Measurements from ENCODE around the gene CD82.

Gene CD82, protein sequence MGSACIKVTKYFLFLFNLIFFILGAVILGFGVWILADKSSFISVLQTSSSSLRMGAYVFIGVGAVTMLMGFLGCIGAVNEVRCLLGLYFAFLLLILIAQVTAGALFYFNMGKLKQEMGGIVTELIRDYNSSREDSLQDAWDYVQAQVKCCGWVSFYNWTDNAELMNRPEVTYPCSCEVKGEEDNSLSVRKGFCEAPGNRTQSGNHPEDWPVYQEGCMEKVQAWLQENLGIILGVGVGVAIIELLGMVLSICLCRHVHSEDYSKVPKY

DNA sequence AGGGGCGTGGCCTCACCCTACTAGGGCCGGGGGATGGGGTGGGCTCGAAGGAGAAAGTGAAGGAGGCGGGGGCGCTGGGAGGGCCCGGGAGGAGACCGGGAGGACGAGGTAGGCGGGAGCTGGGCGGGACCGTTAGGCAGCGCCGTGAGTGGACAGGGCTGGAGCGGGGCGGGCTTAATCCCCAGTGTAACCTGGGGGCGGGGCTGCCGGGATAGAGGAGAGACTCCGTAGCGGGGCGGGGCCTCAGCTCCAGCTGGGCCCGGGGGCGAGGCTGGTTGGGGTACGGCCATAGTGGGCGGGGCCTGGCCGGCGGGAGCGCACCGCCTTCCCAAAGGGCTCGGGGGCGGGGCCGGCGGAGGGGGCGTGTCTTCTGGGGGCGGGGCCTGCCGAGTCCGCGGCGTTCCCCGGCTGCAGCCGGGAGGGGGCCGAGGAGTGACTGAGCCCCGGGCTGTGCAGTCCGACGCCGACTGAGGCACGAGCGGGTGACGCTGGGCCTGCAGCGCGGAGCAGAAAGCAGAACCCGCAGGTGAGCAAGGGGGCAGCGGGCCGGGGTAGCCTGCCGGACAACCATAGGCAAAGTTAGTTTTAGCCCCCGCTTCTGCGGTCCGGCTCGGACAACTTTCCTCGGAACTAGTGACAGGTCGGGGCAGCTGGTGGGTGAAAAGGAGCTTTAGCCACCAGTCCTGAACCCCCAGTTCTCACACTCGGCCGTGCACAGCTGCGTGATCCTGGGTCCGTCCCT lies at the start of gene CD82:
Gene CD82, plus strand, starts transcription at position 453 of the 742 bp plus-strand sequence. CDS start 29,000 bp downstream, outside the sequence.
- ChIA-PET POLR2A (interaction anchor here (0.6 to 0.9 kb wide), 2 partner anchors 8 to 42 kb away, joined by 3 to 4 read pairs; no protein-coding TSS in a partner anchor), CTCF (interaction anchor here (0.7 to 16.3 kb wide), 7 partner anchors 8 to 472 kb away, joined by 3 to 421 read pairs (median 6); no protein-coding TSS in a partner anchor)
- TF ChIP-seq, protein P1, sequence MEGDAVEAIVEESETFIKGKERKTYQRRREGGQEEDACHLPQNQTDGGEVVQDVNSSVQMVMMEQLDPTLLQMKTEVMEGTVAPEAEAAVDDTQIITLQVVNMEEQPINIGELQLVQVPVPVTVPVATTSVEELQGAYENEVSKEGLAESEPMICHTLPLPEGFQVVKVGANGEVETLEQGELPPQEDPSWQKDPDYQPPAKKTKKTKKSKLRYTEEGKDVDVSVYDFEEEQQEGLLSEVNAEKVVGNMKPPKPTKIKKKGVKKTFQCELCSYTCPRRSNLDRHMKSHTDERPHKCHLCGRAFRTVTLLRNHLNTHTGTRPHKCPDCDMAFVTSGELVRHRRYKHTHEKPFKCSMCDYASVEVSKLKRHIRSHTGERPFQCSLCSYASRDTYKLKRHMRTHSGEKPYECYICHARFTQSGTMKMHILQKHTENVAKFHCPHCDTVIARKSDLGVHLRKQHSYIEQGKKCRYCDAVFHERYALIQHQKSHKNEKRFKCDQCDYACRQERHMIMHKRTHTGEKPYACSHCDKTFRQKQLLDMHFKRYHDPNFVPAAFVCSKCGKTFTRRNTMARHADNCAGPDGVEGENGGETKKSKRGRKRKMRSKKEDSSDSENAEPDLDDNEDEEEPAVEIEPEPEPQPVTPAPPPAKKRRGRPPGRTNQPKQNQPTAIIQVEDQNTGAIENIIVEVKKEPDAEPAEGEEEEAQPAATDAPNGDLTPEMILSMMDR (IDR thresholded peaks at IDR 0.05; ENCODE audit: control extremely low read depth, extremely low read depth, low read depth, missing control alignments): no peak
- peak; percentile 98 for DNase-seq (ENCODE audit: extremely low spot score)

DNA sequence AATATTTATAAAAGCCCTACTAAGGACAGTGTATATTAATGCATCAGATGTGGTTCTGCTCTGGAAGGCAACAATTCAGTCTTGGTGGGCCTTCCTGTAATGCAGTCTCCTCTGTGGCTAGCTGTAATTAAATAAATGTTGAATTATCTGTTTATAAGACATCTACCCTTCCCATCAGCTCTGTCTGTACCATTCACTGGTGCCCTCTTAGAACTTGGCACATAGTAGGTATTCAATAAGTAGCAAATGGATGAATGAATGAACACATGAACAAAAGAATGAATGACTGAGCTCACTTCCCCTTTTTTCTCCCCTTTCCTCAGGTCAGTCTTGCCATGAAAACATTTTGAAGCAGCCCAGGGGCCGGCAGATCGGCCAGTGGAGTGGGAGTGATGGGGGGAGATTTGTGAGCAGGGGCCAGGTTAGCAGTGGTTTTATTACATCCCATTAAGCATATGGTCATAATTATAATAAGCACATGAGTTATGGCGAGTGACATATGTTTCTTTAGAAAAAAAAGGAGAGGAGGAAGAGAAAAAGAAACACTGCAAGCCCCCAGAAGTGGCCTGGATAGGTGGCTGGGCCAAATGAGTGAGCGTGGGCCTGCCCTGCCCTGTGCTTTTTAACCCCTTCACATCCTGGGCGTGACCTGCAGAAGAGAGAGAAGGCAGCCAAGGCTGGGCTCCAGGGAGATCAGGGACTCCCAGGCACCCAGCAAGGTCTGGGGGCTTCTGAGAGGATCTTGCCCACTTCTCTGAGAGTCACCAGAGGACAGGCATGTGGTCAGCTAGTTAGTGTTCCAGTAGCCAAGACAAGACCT lies 48.6 kb upstream of the CD82 start:
- TF ChIP-seq, protein P1 (IDR thresholded peaks at IDR 0.05; ENCODE audit: control extremely low read depth, extremely low read depth, low read depth, missing control alignments): no peak
- DNase-seq (ENCODE audit: extremely low spot score): no peak
- ChIA-PET CTCF (interaction anchor here (0.9 to 1.7 kb wide), 2 partner anchors 10 to 11 kb away, joined by 3 read pairs; no protein-coding TSS in a partner anchor), POLR2A (no interaction called here)

DNA sequence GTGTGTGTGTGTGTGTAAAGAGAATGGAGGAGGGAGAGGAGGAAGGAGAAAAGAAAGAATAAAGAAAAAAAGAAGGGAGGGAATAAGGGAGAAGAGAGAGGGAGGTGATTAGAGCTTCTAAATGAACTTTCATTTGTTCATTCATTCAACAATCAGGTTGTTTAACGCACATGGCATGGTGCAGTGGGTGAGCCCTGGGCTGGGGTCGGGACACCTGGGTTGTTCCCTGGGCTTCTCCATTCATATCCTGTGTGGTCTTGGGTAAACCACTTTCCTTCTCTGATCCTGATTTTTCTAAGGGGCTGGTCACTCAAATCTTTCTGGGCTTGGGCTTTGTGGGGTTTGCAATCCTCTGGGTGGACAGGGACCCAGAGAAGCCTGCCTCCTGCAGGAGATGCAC lies 47.9 kb upstream of the CD82 start:
- POLR2A ChIA-PET: no interaction called here
- DNase-seq (ENCODE audit: extremely low spot score): no peak
- CTCF ChIA-PET: interaction anchor here (0.9 kb wide), 1 partner anchor 10 kb away, joined by 3 read pairs; no protein-coding TSS in a partner anchor
- TF ChIP-seq, protein P1 (IDR thresholded peaks at IDR 0.05; ENCODE audit: control extremely low read depth, extremely low read depth, low read depth, missing control alignments): no peak

DNA sequence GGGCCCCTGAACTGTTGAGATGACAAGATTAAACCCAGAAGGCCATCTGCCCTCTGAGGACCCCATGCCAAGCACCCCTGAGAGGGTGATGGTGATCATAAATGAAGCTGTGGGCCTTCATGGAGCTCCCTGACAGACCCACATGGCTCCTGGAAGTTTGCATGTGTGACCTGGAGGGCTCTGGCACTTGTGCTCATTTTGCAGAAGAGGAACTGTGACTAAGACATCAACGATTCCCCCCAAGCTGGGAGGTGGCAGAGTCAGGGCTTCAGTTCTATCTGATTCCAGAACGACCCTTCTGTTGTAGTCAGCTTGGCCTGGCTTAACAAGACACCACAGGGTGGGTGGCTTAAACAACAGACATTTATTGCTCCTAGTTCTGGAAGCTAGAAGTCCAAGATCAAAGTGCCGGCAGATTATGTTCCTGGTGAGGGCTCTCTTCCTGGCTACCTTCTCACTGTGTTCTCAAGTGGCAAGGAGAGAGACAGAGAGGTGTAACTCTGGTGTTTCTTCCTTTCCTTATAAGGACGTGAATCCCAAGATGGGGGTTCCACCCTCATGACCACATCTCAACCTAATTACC lies 46.4 kb upstream of the CD82 start:
- TF ChIP-seq, protein P1 (IDR thresholded peaks at IDR 0.05; ENCODE audit: control extremely low read depth, extremely low read depth, low read depth, missing control alignments): no peak
- POLR2A ChIA-PET: no interaction called here
- CTCF ChIA-PET: interaction anchor here (1.3 kb wide), 1 partner anchor 233 kb away, joined by 4 read pairs; no protein-coding TSS in a partner anchor
- DNase-seq (ENCODE audit: extremely low spot score): no peak

DNA sequence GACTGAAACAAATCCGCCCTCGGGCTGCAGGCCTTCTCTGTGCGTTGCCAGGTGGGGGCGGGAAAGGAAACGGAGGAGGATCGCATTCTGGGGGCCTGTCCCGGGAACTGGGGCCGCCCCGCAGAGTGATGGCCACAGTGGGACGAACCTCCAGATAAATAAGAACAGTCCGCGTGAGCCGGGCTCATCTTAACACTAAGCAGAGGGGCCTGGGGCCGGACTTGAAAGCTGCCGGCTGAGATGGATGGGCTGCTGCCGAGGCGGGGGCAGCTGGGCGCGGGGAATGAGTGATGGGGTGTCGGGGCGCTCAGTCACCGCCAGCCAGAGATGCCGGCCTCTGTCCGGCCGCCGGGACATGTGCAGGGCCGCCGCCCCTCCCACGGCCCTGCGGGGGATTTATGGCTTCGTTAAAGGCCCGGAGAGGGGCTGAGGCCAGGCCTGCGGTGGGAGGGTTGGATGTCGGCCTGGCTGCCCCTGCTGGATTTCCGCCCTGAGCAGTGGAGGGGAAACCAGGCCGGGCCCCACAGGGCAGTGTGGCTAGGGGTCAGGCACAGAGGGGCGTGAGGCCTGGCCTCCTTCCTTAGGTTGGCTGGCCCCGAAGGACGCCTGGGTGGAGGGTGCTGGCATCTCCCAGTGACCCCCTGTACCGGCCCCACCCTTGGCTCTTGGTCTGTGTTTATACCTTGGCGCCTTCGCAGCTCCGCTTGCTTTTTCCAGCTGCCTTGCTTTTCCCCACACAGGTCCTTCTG lies 45.3 kb upstream of the CD82 start:
- TF ChIP-seq, protein P1 (IDR thresholded peaks at IDR 0.05; ENCODE audit: control extremely low read depth, extremely low read depth, low read depth, missing control alignments): no peak
- POLR2A ChIA-PET: no interaction called here
- no peak for DNase-seq (ENCODE audit: extremely low spot score)
- CTCF ChIA-PET: interaction anchor here (1.3 kb wide), 1 partner anchor 235 kb away, joined by 4 read pairs; no protein-coding TSS in a partner anchor

Data from GM10248 (cell line).